ENCODE measurements around the gene RIPOR3. TPM values are rescaled to one million over a fixed set of nuclear protein-coding genes. Genes with fewer than 3 reads are reported as not detected.

RIPOR3 gene
- total RNA-seq, 1 donor, result 6.5 TPM

GRCh38 chr20:50632236-50632635 lies 59.1 kb downstream of the RIPOR3 start:
- no peak for TF ChIP-seq CTCF (IDR thresholded peaks at IDR 0.05; ENCODE audit: insufficient read depth, low read length)

GRCh38 chr20:50630578-50631263 lies 60.6 kb downstream of the RIPOR3 start:
- no peak for DNase-seq (ENCODE audit: low read depth)
- no peak overlapping the region for H3K4me3 ChIP-seq (ENCODE audit: low read depth, low read length)

More at GRCh38 chr20:50632236-50632635, 59.1 kb downstream of the RIPOR3 start:
- DNase-seq (ENCODE audit: low read depth), result no peak
- no peak overlapping the region for H3K4me3 ChIP-seq (ENCODE audit: low read depth, low read length)

GRCh38 chr20:50629670-50630045 lies 61.7 kb downstream of the RIPOR3 start:
- no peak for TF ChIP-seq CTCF (IDR thresholded peaks at IDR 0.05; ENCODE audit: insufficient read depth, low read length)
- no peak overlapping the region for H3K4me3 ChIP-seq (ENCODE audit: low read depth, low read length)
- DNase-seq (ENCODE audit: low read depth), result no peak

More at GRCh38 chr20:50630578-50631263, 60.6 kb downstream of the RIPOR3 start:
- no peak for TF ChIP-seq CTCF (IDR thresholded peaks at IDR 0.05; ENCODE audit: insufficient read depth, low read length)

- DNase-seq (ENCODE audit: low read depth), result no peak
- no peak overlapping the region for H3K4me3 ChIP-seq (ENCODE audit: low read depth, low read length)
- no peak for TF ChIP-seq CTCF (IDR thresholded peaks at IDR 0.05; ENCODE audit: insufficient read depth, low read length)
These were observed 62.3 kb downstream of the RIPOR3 start for GRCh38 chr20:50628853-50629669.

GRCh38 chr20:50628332-50628731 lies 63.0 kb downstream of the RIPOR3 start:
- no peak overlapping the region for H3K4me3 ChIP-seq (ENCODE audit: low read depth, low read length)
- TF ChIP-seq CTCF (IDR thresholded peaks at IDR 0.05; ENCODE audit: insufficient read depth, low read length), result no peak
- no peak for DNase-seq (ENCODE audit: low read depth)

- no peak for DNase-seq (ENCODE audit: low read depth)
- TF ChIP-seq CTCF (IDR thresholded peaks at IDR 0.05; ENCODE audit: insufficient read depth, low read length), result no peak
- H3K4me3 ChIP-seq (ENCODE audit: low read depth, low read length), result no peak overlapping the region
These were observed 63.6 kb downstream of the RIPOR3 start for GRCh38 chr20:50627747-50628146.

Data from fibroblast of the aortic adventitia (primary cell).